Fibroblast of villous mesenchyme (primary cell): ENCODE results near the gene WNT7B. TPM values are rescaled to one million over a fixed set of nuclear protein-coding genes. Genes with fewer than 3 reads are reported as not detected.

ENCODE experiments used
- DNase-seq: peaks from one replicate; pipeline ENCODE4 v3.0.0-alpha.2; 2010; ENCODE audit warnings: low read depth
- H3K4me3 ChIP-seq: 2 replicates; pipeline ENCODE4 v1.5.1; 2011; ENCODE audit warnings: low read depth, mild to moderate bottlenecking, low read length
- total RNA-seq: library from RNA; depleted of rRNA; stranded (reverse); fragments of >200 nt; gene quantifications from 2 replicates; pipeline ENCODE4 v1.2.3, GENCODE V29; 2012
- TF ChIP-seq, protein P1 (sequence below): IDR thresholded peaks from 2 replicates; pipeline ENCODE4 v1.5.1; 2012; ENCODE audit warnings: low read depth, mild to moderate bottlenecking, low read length; ENCODE audit not compliant: insufficient read depth

WNT7B gene
- total RNA-seq, 1 donor: under 0.01 TPM

DNA sequence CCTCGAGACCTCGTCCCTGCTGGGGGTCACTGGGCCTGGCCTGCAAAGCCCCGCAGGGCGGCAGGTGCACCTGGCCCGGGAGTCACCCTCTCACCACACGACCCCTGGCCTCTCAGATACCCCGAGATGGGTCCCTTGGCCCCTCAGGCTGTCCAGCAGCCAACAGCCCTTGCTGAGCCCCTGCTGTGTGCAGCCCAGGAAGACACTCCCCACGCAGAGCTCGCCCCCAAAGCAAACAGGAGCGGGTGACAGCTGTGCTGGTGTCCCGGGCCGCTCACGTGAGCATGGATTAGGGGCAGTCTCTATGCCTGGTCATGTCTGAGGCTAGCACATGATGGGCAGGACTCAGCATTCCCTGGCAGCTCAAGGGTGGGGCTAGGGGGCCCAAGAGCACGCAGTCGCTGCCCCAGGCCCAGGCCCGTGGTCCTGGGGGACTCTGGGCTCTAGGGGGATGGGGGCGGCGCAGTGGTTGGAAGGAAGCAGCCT, 31.3 kb downstream of the WNT7B start:
- TF ChIP-seq, protein P1, sequence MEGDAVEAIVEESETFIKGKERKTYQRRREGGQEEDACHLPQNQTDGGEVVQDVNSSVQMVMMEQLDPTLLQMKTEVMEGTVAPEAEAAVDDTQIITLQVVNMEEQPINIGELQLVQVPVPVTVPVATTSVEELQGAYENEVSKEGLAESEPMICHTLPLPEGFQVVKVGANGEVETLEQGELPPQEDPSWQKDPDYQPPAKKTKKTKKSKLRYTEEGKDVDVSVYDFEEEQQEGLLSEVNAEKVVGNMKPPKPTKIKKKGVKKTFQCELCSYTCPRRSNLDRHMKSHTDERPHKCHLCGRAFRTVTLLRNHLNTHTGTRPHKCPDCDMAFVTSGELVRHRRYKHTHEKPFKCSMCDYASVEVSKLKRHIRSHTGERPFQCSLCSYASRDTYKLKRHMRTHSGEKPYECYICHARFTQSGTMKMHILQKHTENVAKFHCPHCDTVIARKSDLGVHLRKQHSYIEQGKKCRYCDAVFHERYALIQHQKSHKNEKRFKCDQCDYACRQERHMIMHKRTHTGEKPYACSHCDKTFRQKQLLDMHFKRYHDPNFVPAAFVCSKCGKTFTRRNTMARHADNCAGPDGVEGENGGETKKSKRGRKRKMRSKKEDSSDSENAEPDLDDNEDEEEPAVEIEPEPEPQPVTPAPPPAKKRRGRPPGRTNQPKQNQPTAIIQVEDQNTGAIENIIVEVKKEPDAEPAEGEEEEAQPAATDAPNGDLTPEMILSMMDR: no peak
- H3K4me3 ChIP-seq: no peak overlapping the region
- DNase-seq: no peak

DNA sequence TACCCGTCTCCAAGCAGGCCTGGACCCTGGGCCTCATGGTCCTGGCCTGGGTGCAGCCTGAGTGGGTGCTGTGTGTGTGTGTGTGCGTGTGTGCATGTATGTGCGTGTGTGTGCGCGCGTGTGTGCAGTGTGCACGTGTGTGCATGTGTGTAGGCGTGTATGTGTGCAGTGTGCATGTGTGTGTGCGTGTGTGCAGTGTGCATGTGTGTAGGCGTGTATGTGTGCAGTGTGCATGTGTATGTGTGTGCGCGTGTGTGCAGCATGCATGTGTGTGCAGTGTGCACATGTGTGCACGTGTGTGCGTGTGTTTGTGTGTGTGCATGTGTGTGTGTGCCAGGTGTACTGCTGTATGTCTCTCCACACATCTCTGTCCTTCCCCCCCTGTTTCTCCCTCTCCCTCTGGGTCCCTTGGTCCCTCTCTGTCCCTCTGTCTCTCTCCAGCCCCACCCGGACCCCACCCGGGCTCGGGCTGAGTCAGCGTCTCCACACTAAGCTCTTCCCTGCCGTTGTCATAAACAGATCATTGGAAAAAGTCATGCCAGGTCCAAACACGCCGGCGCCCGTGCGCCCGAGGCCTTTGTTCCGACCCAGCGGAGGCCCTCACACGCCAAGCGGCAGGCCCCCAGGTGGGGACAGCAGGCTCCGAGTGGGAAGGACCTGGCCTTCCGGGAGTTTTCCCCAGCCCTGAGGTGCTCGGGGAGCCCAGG, 34.0 kb downstream of the WNT7B start:
- TF ChIP-seq, protein P1: no peak
- no peak overlapping the region for H3K4me3 ChIP-seq
- DNase-seq: no peak

DNA sequence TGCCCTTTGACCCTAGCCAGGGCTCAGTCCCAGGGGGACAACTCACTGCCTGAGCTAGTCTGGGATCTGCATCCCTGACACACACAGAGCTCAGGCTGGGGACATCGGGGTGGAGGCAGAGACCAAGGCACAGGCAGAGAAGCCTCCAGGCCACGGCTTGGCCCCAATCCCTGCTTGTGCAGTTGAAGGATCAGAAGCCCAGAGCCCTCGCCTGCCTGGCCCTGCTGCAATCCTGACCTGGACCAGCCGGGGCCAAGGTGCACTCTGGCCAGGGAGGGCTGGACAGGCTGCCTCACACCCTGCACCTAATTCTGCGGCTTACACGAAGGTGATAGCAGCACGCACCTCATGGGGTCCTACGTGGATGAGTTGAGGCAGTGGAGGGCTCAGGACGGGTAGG, 34.6 kb downstream of the WNT7B start:
- TF ChIP-seq, protein P1: no peak
- DNase-seq: no peak
- H3K4me3 ChIP-seq: no peak overlapping the region

DNA sequence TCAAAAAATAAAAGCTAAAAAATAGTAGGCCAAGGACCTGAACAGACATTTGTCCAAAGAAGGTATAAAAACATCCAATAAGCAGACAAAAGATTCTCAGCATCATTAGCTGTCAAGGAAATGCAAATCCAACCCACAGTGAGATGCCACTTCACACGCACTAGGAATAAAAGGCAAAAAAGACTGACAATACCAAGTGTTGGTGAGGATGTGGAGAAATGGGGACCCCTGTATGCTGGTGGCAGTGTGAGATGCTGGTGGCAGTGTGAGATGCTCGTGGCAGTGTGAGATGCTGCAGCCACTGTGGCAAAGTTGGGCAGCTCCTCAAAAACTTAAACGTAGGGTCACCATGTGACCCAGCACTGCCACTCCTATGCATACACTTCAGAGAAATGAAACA, 38.0 kb downstream of the WNT7B start:
- TF ChIP-seq, protein P1: no peak
- DNase-seq: no peak
- no peak overlapping the region for H3K4me3 ChIP-seq

DNA sequence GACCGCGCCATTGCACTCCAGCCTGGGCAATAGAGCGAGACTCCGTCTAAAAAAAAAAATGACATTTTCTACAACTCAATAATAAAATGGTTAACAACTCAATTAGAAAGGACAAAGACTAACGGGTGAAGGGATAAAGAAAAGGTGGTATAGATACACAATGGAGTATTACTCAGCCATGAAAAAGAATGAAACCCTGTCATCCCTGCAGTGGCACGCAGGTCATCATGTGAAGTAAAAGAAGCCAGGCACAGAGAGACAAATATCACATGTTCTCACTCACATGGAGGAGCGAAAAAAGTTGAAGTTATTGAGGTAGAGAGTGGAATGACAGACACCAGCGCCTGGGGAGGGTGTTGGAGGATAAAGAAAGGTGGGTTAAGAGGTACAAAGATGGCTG, 39.0 kb downstream of the WNT7B start:
- TF ChIP-seq, protein P1: no peak
- no peak for DNase-seq
- no peak overlapping the region for H3K4me3 ChIP-seq

DNA sequence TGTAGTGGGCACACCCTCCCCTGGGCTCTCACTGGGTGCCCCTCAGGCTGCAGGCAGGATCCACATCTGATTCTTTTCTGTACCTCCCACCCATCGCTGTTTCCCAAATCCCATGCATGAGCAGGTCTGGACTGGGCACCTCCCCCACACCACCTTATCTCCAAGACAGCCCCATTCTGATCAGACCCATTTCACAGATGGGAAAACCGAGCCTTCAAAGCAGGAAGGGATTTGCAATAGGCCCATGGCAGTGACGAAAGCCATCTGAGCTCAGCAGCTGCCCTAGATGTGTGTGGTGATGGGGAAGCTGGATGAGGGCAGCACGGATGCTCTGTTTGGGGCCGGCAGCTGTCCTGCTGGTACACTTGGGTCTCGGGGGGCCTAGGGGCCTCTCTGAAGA, 41.4 kb downstream of the WNT7B start:
- TF ChIP-seq, protein P1: no peak
- H3K4me3 ChIP-seq: no peak overlapping the region
- no peak for DNase-seq

DNA sequence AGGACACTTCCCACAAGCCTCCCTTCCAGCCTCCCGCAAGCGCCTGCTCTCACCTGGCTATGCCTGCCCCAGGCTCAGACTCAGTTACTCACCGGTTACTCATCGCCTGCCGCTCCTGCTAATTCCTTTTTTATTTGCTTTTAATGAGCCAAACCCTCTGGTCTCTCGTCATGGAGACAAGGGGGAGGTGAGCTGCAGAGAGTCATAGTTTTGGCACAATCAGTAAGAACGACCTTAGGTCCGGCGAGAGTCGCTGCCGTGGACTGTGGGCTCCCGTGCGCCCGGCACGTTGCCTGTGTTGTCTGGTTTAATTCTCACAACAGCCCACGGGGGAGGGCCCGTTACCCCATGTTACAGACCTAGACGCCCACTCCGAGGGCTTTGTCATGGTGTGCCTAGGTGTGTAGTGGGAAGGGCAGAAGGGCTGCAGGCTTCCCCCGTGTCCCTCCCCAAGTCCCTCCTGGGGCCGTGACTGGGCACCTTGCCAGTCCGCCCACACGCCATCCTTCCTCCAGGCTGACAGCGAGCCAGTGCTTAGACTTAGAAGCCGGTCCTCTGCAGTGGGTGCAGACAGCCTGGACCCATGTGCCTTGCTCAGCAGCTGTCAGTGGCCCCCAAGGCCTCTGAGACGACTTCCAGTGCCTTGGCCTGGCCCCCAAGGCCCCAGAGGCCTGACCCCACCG, 42.2 kb downstream of the WNT7B start:
- H3K4me3 ChIP-seq: no peak overlapping the region
- DNase-seq: peak; percentile 51
- TF ChIP-seq, protein P1: no peak
